Neural progenitor cell (in vitro differentiated cells): ENCODE data around the gene C16orf54. TPM values are rescaled to one million over a fixed set of nuclear protein-coding genes. Genes with fewer than 3 reads are reported as not detected.
"Not testable (repeated sequence)": the region's sequence is repeated elsewhere in the genome, so short reads cannot be mapped to it uniquely, and the experiment has no call there.

Experiments
- DNase-seq: peaks from one replicate; pipeline ENCODE4 v3.0.0-alpha.2; 2016; ENCODE audit warnings: low spot score
- H2AFZ ChIP-seq: fragments of 200-600 bp; sonication (generic); replicated peaks from 2 replicates; pipeline ENCODE4 v1.6.1; 2016; ENCODE audit warnings: antibody characterized with exemption
- H3F3A ChIP-seq: fragments of 200-600 bp; sonication (generic); 2 replicates; pipeline ENCODE4 v1.6.1; 2016; ENCODE audit warnings: antibody characterized with exemption, low read depth
- H3K27ac ChIP-seq: fragments of 200-600 bp; sonication (generic); 2 replicates; pipeline ENCODE4 v1.5.1; 2016; ENCODE audit warnings: mild to moderate bottlenecking
- H3K27me3 ChIP-seq: fragments of 200-600 bp; sonication (generic); 2 replicates; pipeline ENCODE4 v1.6.1; 2016; ENCODE audit warnings: mild to moderate bottlenecking, moderate library complexity
- H3K36me3 ChIP-seq: fragments of 200-600 bp; sonication (generic); 2 replicates; pipeline ENCODE4 v1.5.1; 2016
- H3K4me1 ChIP-seq: fragments of 200-600 bp; sonication (generic); 2 replicates; pipeline ENCODE4 v1.6.1; 2016; ENCODE audit warnings: mixed run types
- H3K4me2 ChIP-seq: fragments of 200-600 bp; sonication (generic); 2 replicates; pipeline ENCODE4 v1.6.1; 2016
- H3K4me3 ChIP-seq: fragments of 200-600 bp; sonication (generic); 2 replicates; pipeline ENCODE4 v1.5.1; 2016
- H3K79me2 ChIP-seq: fragments of 200-600 bp; sonication (generic); 2 replicates; pipeline ENCODE4 v1.6.1; 2016; ENCODE audit warnings: low read depth
- H3K9ac ChIP-seq: fragments of 200-600 bp; sonication (generic); 2 replicates; pipeline ENCODE4 v1.6.1; 2016
- H3K9me3 ChIP-seq: fragments of 200-600 bp; sonication (generic); 2 replicates; pipeline ENCODE4 v1.5.1; 2016; ENCODE audit warnings: low read depth
- H4K20me1 ChIP-seq: fragments of 200-600 bp; sonication (generic); 2 replicates; pipeline ENCODE4 v1.6.1; 2016; ENCODE audit warnings: low read depth
- H3K27ac Mint-ChIP-seq: 3 replicates; pipeline ENCODE4 v1.8.0; 2021; ENCODE audit warnings: mixed read lengths
- H3K27me3 Mint-ChIP-seq: 2 replicates; pipeline ENCODE4 v1.8.0; 2022; ENCODE audit warnings: low read depth, mild to moderate bottlenecking, inconsistent platforms, moderate library complexity, mixed read lengths; ENCODE audit not compliant: insufficient read depth
- H3K36me3 Mint-ChIP-seq: 3 replicates; pipeline ENCODE4 v1.8.0; 2021; ENCODE audit warnings: mixed read lengths
- H3K4me1 Mint-ChIP-seq: 3 replicates; pipeline ENCODE4 v1.8.0; 2021; ENCODE audit warnings: mixed read lengths
- H3K4me3 Mint-ChIP-seq: 3 replicates; pipeline ENCODE4 v1.8.0; 2021; ENCODE audit warnings: mild to moderate bottlenecking, moderate library complexity, mixed read lengths
- H3K9me3 Mint-ChIP-seq: 3 replicates; pipeline ENCODE4 v1.8.0; 2020; ENCODE audit warnings: mixed read lengths
- CTCF ChIP-seq: fragments of 200-600 bp; sonication (generic); IDR thresholded peaks from 2 replicates; pipeline ENCODE4 v1.5.1; 2017; ENCODE audit warnings: antibody characterized with exemption, mild to moderate bottlenecking
- EZH2 ChIP-seq: fragments of 200-600 bp; sonication (generic); IDR thresholded peaks from 2 replicates; pipeline ENCODE4 v1.6.1; 2017; ENCODE audit warnings: antibody characterized with exemption, mild to moderate bottlenecking, moderate library complexity
- EZH2phosphoT487 ChIP-seq: fragments of 200-600 bp; sonication (generic); IDR thresholded peaks from 2 replicates; pipeline ENCODE4 v1.6.1; 2017; ENCODE audit warnings: antibody characterized with exemption
- total RNA-seq: library from RNA; depleted of rRNA; stranded (reverse); fragments of >200 nt; gene quantifications from 2 replicates; pipeline ENCODE4 v1.2.3, GENCODE V29; 2015; ENCODE audit warnings: low replicate concordance

C16orf54 gene
- total RNA-seq, 1 donor from 2014 or later = not detected

- H3K4me3 ChIP-seq = no peak overlapping the region
- no peak overlapping the region for H3K9ac ChIP-seq
- no peaks in the 10 kb centered on the region for H3K9me3 ChIP-seq
- H3K27me3 ChIP-seq = no peaks in the 10 kb centered on the region
- no peaks in the 10 kb centered on the region for H3K4me1 ChIP-seq
- H3K4me2 ChIP-seq = no peak overlapping the region
- H3K27ac ChIP-seq = no peak overlapping the region
- no peaks in the 10 kb centered on the region for H3F3A ChIP-seq
- H3K4me3 Mint-ChIP-seq = no peak overlapping the region
- no peaks in the 10 kb centered on the region for H3K36me3 Mint-ChIP-seq
- H3K36me3 ChIP-seq = no peaks in the 10 kb centered on the region
- H3K79me2 ChIP-seq = no peaks in the 10 kb centered on the region
- no peak for DNase-seq
- H2AFZ ChIP-seq = no peak overlapping the region
- H3K4me1 Mint-ChIP-seq = peaks cover 8% of the 10 kb centered on the region
- no peaks in the 10 kb centered on the region for H4K20me1 ChIP-seq
- TF ChIP-seq CTCF (no peak), EZH2phosphoT487 (no peak), EZH2 (no peak)
- H3K9me3 Mint-ChIP-seq = no peaks in the 10 kb centered on the region
- peaks cover 2% of the 10 kb centered on the region for H3K27me3 Mint-ChIP-seq
- no peak overlapping the region for H3K27ac Mint-ChIP-seq
Observed at GRCh38 chr16:29761882-29762281, 16.1 kb upstream of the C16orf54 start.

GRCh38 chr16:29761280-29761651, 15.5 kb upstream of the C16orf54 start:
- H3K27ac Mint-ChIP-seq, H3K79me2 ChIP-seq, H3F3A ChIP-seq, H3K9ac ChIP-seq, H3K36me3 Mint-ChIP-seq, H3K4me3 ChIP-seq, H3K4me1 ChIP-seq, DNase-seq, H3K4me2 ChIP-seq, H3K9me3 ChIP-seq, H3K27me3 ChIP-seq, H3K4me3 Mint-ChIP-seq, H4K20me1 ChIP-seq, H3K27me3 Mint-ChIP-seq, H3K9me3 Mint-ChIP-seq, H3K27ac ChIP-seq, H2AFZ ChIP-seq, H3K36me3 ChIP-seq: not testable (repeated sequence)
- peaks cover 11% of the 10 kb centered on the region for H3K4me1 Mint-ChIP-seq

GRCh38 chr16:29760567-29761279, 14.9 kb upstream of the C16orf54 start:
- Mint-ChIP-seq H3K36me3 (no peaks in the 10 kb centered on the region), H3K9me3 (no peaks in the 10 kb centered on the region), H3K4me1 (peaks cover 11% of the 10 kb centered on the region), H3K27ac (peak overlapping the region; percentile 54), H3K4me3 (no peak overlapping the region), H3K27me3 (peaks cover 2% of the 10 kb centered on the region)
- Histone ChIP-seq H3K27me3 (no peaks in the 10 kb centered on the region), H3K9me3 (no peaks in the 10 kb centered on the region), H3K4me2 (no peak overlapping the region), H3K36me3 (no peaks in the 10 kb centered on the region), H3K9ac (no peak overlapping the region), H3K4me1 (no peaks in the 10 kb centered on the region), H3F3A (no peaks in the 10 kb centered on the region), H2AFZ (no peak overlapping the region), H4K20me1 (no peaks in the 10 kb centered on the region), H3K4me3 (no peak overlapping the region), H3K27ac (no peak overlapping the region), H3K79me2 (no peaks in the 10 kb centered on the region)
- TF ChIP-seq CTCF (no peak), EZH2phosphoT487 (no peak), EZH2 (no peak)
- no peak for DNase-seq

GRCh38 chr16:29757950-29758466, 12.2 kb upstream of the C16orf54 start:
- H3K27me3 Mint-ChIP-seq = peaks cover 2% of the 10 kb centered on the region
- Histone ChIP-seq H3K27ac (no peak overlapping the region), H3K4me2 (no peak overlapping the region), H3K4me1 (no peaks in the 10 kb centered on the region), H4K20me1 (no peaks in the 10 kb centered on the region), H3K36me3 (no peaks in the 10 kb centered on the region), H3K9ac (no peak overlapping the region), H3K27me3 (no peaks in the 10 kb centered on the region), H3F3A (no peaks in the 10 kb centered on the region), H3K79me2 (no peaks in the 10 kb centered on the region), H3K4me3 (no peak overlapping the region), H2AFZ (peak overlapping the region; percentile 66), H3K9me3 (no peaks in the 10 kb centered on the region)
- no peak overlapping the region for H3K4me3 Mint-ChIP-seq
- H3K36me3 Mint-ChIP-seq = no peaks in the 10 kb centered on the region
- no peak for TF ChIP-seq CTCF
- TF ChIP-seq EZH2phosphoT487 = no peak
- no peak for TF ChIP-seq EZH2
- H3K27ac Mint-ChIP-seq = peak overlapping the region; percentile 2
- H3K4me1 Mint-ChIP-seq = peaks cover 11% of the 10 kb centered on the region
- no peaks in the 10 kb centered on the region for H3K9me3 Mint-ChIP-seq
- no peak for DNase-seq

GRCh38 chr16:29757086-29757485, 11.3 kb upstream of the C16orf54 start:
- peak overlapping the region; percentile 25 for H3K27ac Mint-ChIP-seq
- not testable (repeated sequence) for H3K36me3 Mint-ChIP-seq, H3K27me3 Mint-ChIP-seq

More at GRCh38 chr16:29757086-29757485, 11.3 kb upstream of the C16orf54 start:
- H3K9me3 ChIP-seq, H2AFZ ChIP-seq, H3K4me1 ChIP-seq, H3K4me2 ChIP-seq, H4K20me1 ChIP-seq, H3K9ac ChIP-seq, H3F3A ChIP-seq, H3K4me3 ChIP-seq, H3K27ac ChIP-seq, H3K9me3 Mint-ChIP-seq, H3K27me3 ChIP-seq, H3K79me2 ChIP-seq, H3K36me3 ChIP-seq, DNase-seq, H3K4me3 Mint-ChIP-seq: not testable (repeated sequence)
- H3K4me1 Mint-ChIP-seq = peaks cover 11% of the 10 kb centered on the region
